ENCODE measurements around the gene MSMP. TPM values are rescaled to one million over a fixed set of nuclear protein-coding genes. Genes with fewer than 3 reads are reported as not detected.

The MSMP gene
- total and polyA plus RNA-seq, 2 donors (not counting 3 experiments of a cell fraction or from before 2014, with no cell fraction given): 18.8 to 29.0 TPM

- DNase-seq (ENCODE audit: low read depth, low spot score) (no peak), FAIRE-seq (no peak)
- no peaks in the 10 kb centered on the region for H3K9me3 ChIP-seq (replicated peaks; ENCODE audit: control insufficient read depth, insufficient read depth, low read length)
- H3K4me2 ChIP-seq (ENCODE audit: insufficient read depth, low read length): no peak overlapping the region
- ChIA-PET POLR2A (interaction anchor here (1.2 kb wide), 1 partner anchor 13 kb away, joined by 4 read pairs; no protein-coding TSS in a partner anchor), CTCF (interaction anchor here (1.1 to 8.9 kb wide), 2 partner anchors 12 to 17 kb away, joined by 3 to 53 read pairs; no protein-coding TSS in a partner anchor)
- no peaks in the 10 kb centered on the region for H3K27me3 ChIP-seq (ENCODE audit: control insufficient read depth in 2 of 2, insufficient read depth in 2 of 2, low read length in 2 of 2)
- no peak overlapping the region for H3K27ac ChIP-seq (ENCODE audit: insufficient read depth, low read depth, low read length)
- H3K36me3 ChIP-seq (ENCODE audit: control insufficient read depth in 2 of 2, extremely low read depth in 1 of 2, insufficient read depth in 2 of 2, low read length in 2 of 2): peaks cover 63 to 81% of the 10 kb centered on the region in 2 experiments
- H3K9ac ChIP-seq (replicated peaks; ENCODE audit: extremely low read depth, insufficient read depth, low read length): no peak overlapping the region
- no TSS peak for BruUV-seq (replicated peaks)
- dilution Hi-C loops (cut with MboI; ENCODE audit: extremely low pct_ligation_motif_present, low sequenced_read_pairs): no loop called here
- H3K9me1 ChIP-seq (replicated peaks; ENCODE audit: control insufficient read depth, extremely low read depth, insufficient read depth, low read length): no peaks in the 10 kb centered on the region
- H3K79me2 ChIP-seq (ENCODE audit: control insufficient read depth, insufficient read depth, low read length): no peaks in the 10 kb centered on the region
- no peaks in the 10 kb centered on the region for H3K4me1 ChIP-seq (ENCODE audit: control insufficient read depth, extremely low read depth, insufficient read depth, low read length)
- no peaks in the 10 kb centered on the region for H4K20me1 ChIP-seq (replicated peaks; ENCODE audit: control insufficient read depth, extremely low read depth, insufficient read depth, low read length)
- TF ChIP-seq POLR2AphosphoS5 (IDR thresholded peaks at IDR 0.05; ENCODE audit: insufficient read depth, low read depth, low read length) (peak; percentile 23), FOS (IDR thresholded peaks at IDR 0.05; ENCODE audit: borderline replicate concordance, insufficient read depth, low read length) (no peak)
- no peak overlapping the region for H2AFZ ChIP-seq (ENCODE audit: low read depth, low read length)
- no peak overlapping the region for H3K4me3 ChIP-seq (replicated peaks in 1 of 3; ENCODE audit: insufficient read depth in 1 of 3, low read depth in 1 of 3, low read length in 3 of 3)
- intact Hi-C loops (cut with micrococcal nuclease): no loop called here
Measured at GRCh38 chr9:35714579-35715252, 39.4 kb downstream of the MSMP start.

- DNase-seq (ENCODE audit: low read depth, low spot score): no peak
- Histone ChIP-seq H3K9me3 (replicated peaks; ENCODE audit: control insufficient read depth, insufficient read depth, low read length) (no peaks in the 10 kb centered on the region), H3K9me1 (replicated peaks; ENCODE audit: control insufficient read depth, extremely low read depth, insufficient read depth, low read length) (no peaks in the 10 kb centered on the region), H3K36me3 (ENCODE audit: control insufficient read depth in 2 of 2, extremely low read depth in 1 of 2, insufficient read depth in 2 of 2, low read length in 2 of 2) (peaks cover 62 to 79% of the 10 kb centered on the region in 2 experiments), H4K20me1 (replicated peaks; ENCODE audit: control insufficient read depth, extremely low read depth, insufficient read depth, low read length) (no peaks in the 10 kb centered on the region), H3K79me2 (ENCODE audit: control insufficient read depth, insufficient read depth, low read length) (no peaks in the 10 kb centered on the region), H3K4me2 (ENCODE audit: insufficient read depth, low read length) (no peak overlapping the region), H3K4me3 (replicated peaks in 1 of 3; ENCODE audit: insufficient read depth in 1 of 3, low read depth in 1 of 3, low read length in 3 of 3) (no peak overlapping the region), H3K27ac (ENCODE audit: insufficient read depth, low read depth, low read length) (no peak overlapping the region), H3K27me3 (ENCODE audit: control insufficient read depth in 2 of 2, insufficient read depth in 2 of 2, low read length in 2 of 2) (no peaks in the 10 kb centered on the region), H3K4me1 (ENCODE audit: control insufficient read depth, extremely low read depth, insufficient read depth, low read length) (no peaks in the 10 kb centered on the region), H2AFZ (ENCODE audit: low read depth, low read length) (no peak overlapping the region), H3K9ac (replicated peaks; ENCODE audit: extremely low read depth, insufficient read depth, low read length) (no peak overlapping the region)
- POLR2A ChIA-PET: interaction anchor here (1.2 kb wide), 1 partner anchor 14 kb away, joined by 4 read pairs; no protein-coding TSS in a partner anchor
- TSS peak; percentile 4 for BruUV-seq (replicated peaks)
- dilution Hi-C loops (cut with MboI; ENCODE audit: extremely low pct_ligation_motif_present, low sequenced_read_pairs) (no loop called here), intact Hi-C loops (cut with micrococcal nuclease) (no loop called here)
- FAIRE-seq: no peak
- TF ChIP-seq POLR2AphosphoS5 (IDR thresholded peaks at IDR 0.05; ENCODE audit: insufficient read depth, low read depth, low read length) (no peak), MYC (IDR thresholded peaks at IDR 0.05; ENCODE audit: low read depth, low read length) (no peak), EZH2 (IDR thresholded peaks at IDR 0.05; ENCODE audit: borderline replicate concordance, low read depth, low read length, severe bottlenecking) (no peak), JUN (IDR thresholded peaks at IDR 0.05; ENCODE audit: borderline replicate concordance, insufficient read depth, insufficient read length, low read depth) (no peak), CTCF (IDR thresholded peaks at IDR 0.05; ENCODE audit: extremely low read depth in 1 of 2, insufficient read depth in 1 of 2, low read depth in 1 of 2, low read length in 2 of 2) (no peak), MAX (IDR thresholded peaks at IDR 0.05; ENCODE audit: insufficient read depth, insufficient read length) (no peak)
- CTCF ChIA-PET: interaction anchor here (0.7 to 8.9 kb wide), 2 partner anchors 9 to 17 kb away, joined by 4 to 53 read pairs; no protein-coding TSS in a partner anchor
Measured at GRCh38 chr9:35714123-35714522, 40.0 kb downstream of the MSMP start.
